GM12875 (cell line): Measurements from ENCODE around the gene RBBP7.

ENCODE experiments used
- H3K4me3 ChIP-seq: one replicate; pipeline ENCODE4 v1.5.1; 2011; ENCODE audit warnings: low read depth, low read length, control low read depth
- TF ChIP-seq, protein P1 (sequence below): IDR thresholded peaks from 2 replicates; pipeline ENCODE4 v1.5.1; 2011; ENCODE audit warnings: low read depth, mild to moderate bottlenecking, control low read depth, inconsistent platforms, low read length, moderate library complexity, borderline replicate concordance; ENCODE audit not compliant: insufficient read depth

RBBP7 gene

GRCh38 chrX:16826207-16826606 lies 44.0 kb downstream of the RBBP7 start:
- TF ChIP-seq, protein P1, sequence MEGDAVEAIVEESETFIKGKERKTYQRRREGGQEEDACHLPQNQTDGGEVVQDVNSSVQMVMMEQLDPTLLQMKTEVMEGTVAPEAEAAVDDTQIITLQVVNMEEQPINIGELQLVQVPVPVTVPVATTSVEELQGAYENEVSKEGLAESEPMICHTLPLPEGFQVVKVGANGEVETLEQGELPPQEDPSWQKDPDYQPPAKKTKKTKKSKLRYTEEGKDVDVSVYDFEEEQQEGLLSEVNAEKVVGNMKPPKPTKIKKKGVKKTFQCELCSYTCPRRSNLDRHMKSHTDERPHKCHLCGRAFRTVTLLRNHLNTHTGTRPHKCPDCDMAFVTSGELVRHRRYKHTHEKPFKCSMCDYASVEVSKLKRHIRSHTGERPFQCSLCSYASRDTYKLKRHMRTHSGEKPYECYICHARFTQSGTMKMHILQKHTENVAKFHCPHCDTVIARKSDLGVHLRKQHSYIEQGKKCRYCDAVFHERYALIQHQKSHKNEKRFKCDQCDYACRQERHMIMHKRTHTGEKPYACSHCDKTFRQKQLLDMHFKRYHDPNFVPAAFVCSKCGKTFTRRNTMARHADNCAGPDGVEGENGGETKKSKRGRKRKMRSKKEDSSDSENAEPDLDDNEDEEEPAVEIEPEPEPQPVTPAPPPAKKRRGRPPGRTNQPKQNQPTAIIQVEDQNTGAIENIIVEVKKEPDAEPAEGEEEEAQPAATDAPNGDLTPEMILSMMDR, result peak; percentile 30; the same call in 1 of the 2 replicates
- no peak overlapping the region for H3K4me3 ChIP-seq

GRCh38 chrX:16825264-16826035 lies 44.7 kb downstream of the RBBP7 start:
- no peak overlapping the region for H3K4me3 ChIP-seq
- TF ChIP-seq, protein P1, result no peak

GRCh38 chrX:16822723-16823122 lies 47.4 kb downstream of the RBBP7 start:
- TF ChIP-seq, protein P1, result no peak
- H3K4me3 ChIP-seq, result no peak overlapping the region

- no peak overlapping the region for H3K4me3 ChIP-seq
- TF ChIP-seq, protein P1, result no peak
Measured at GRCh38 chrX:16819634-16820033, 50.5 kb downstream of the RBBP7 start.

DNA sequence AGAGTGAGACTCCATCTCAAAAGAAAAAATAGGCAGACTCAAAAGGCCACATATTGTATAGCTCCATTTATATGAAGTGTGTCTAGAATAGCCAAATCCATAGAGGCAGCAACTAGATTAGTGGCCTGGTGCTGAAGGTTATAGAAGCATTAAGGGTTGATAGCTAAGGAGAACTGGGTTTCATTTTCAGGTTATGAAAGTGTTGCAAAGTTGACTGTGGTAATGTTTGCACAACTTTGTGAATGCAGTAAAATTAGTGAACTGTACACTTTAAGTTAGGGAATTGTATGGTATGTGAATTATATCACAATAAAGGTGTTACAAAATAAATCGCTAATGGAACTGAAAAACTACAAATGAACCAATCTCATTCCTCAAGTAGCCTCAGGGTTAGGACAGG lies 55.6 kb downstream of the RBBP7 start:
- TF ChIP-seq, protein P1, result no peak
- no peak overlapping the region for H3K4me3 ChIP-seq

GRCh38 chrX:16807976-16808542 lies 62.1 kb downstream of the RBBP7 start:
- no peak overlapping the region for H3K4me3 ChIP-seq
- TF ChIP-seq, protein P1, result no peak

GRCh38 chrX:16807548-16807947 lies 62.6 kb downstream of the RBBP7 start:
- no peak overlapping the region for H3K4me3 ChIP-seq
- TF ChIP-seq, protein P1, result no peak
